Effector memory CD4-positive, alpha-beta T cell (primary cell): ENCODE results near the gene SLC2A8.

Experiments used
- DNase-seq, 3 donors: peaks; one replicate each; pipeline ENCODE4 v3.0.0-alpha.2; 2020
- H3K27ac ChIP-seq: 2 replicates; pipeline ENCODE4 v1.7.0; 2013; ENCODE audit warnings: mild to moderate bottlenecking, low read length, moderate library complexity; ENCODE audit not compliant: insufficient read depth, poor library complexity, severe bottlenecking
- H3K27me3 ChIP-seq: replicated peaks from 2 replicates; pipeline ENCODE4 v1.7.0; 2013; ENCODE audit warnings: mild to moderate bottlenecking, low read length; ENCODE audit not compliant: insufficient read depth, control insufficient read depth, poor library complexity, severe bottlenecking
- H3K36me3 ChIP-seq: 2 replicates; pipeline ENCODE4 v1.7.0; 2013; ENCODE audit warnings: mild to moderate bottlenecking, low read length, moderate library complexity; ENCODE audit not compliant: control insufficient read depth, insufficient read depth
- H3K4me1 ChIP-seq: 2 replicates; pipeline ENCODE4 v1.7.0; 2013; ENCODE audit warnings: low read length, mild to moderate bottlenecking; ENCODE audit not compliant: control insufficient read depth, insufficient read depth, poor library complexity, severe bottlenecking
- H3K4me3 ChIP-seq: 2 replicates; pipeline ENCODE4 v1.7.0; 2013; ENCODE audit warnings: low read length, low read depth, mild to moderate bottlenecking; ENCODE audit not compliant: insufficient read depth, poor library complexity, severe bottlenecking
- H3K9me3 ChIP-seq: 2 replicates; pipeline ENCODE4 v1.7.0; 2013; ENCODE audit warnings: mild to moderate bottlenecking, low read length, moderate library complexity; ENCODE audit not compliant: control insufficient read depth

The SLC2A8 gene

DNA sequence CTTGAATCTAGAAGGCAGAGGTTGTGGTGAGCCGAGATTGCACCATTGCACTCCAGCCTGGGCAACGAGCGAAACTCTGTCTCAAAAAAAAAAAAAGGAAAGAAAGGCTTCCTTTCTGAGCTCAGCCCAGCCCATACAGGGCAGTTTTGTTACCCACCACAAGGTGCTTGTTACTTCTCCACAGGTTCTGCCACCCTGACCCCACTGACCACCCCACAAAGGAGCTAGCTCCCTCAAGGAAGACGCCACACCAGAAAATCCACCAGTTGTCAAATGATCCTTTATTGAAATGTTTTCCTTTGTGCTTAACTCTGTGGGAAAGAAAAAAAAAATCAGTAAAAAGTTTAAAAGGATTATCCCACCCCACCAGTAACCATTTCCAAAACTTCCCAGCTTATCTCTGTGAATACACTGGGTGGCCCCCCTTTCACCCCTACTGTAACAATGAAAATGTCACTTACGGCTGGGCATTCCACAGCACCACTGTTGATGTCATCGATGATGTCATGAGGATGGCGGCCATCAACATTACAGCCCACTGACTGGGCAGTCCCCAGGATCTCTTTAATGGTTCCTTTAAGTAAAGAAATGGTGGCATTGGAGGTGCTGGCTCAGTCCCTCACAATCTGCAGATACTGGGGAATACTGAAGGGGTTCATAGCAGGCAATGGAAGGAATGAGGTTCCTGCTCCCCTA, 50.6 kb downstream of the SLC2A8 start:
- DNase-seq, result no peak

GRCh38 chr9:127448112-127448805, 51.3 kb downstream of the SLC2A8 start:
- H3K27me3 ChIP-seq, result no peaks in the 10 kb centered on the region
- no peak for DNase-seq
- H3K4me3 ChIP-seq, result no peak overlapping the region
- no peaks in the 10 kb centered on the region for H3K9me3 ChIP-seq
- H3K4me1 ChIP-seq, result peaks cover 24% of the 10 kb centered on the region
- peak overlapping the region; percentile 14 for H3K27ac ChIP-seq
- peaks cover 48% of the 10 kb centered on the region for H3K36me3 ChIP-seq

More for the DNA sequence above, 50.6 kb downstream of the SLC2A8 start:
- Histone ChIP-seq H3K27me3 (no peaks in the 10 kb centered on the region), H3K4me1 (peaks cover 24% of the 10 kb centered on the region), H3K9me3 (no peaks in the 10 kb centered on the region), H3K36me3 (peaks cover 52% of the 10 kb centered on the region), H3K4me3 (no peak overlapping the region), H3K27ac (no peak overlapping the region)

- Histone ChIP-seq H3K4me3 (peak overlapping the region; percentile 94), H3K9me3 (no peaks in the 10 kb centered on the region), H3K4me1 (peaks cover 24% of the 10 kb centered on the region), H3K36me3 (peaks cover 42% of the 10 kb centered on the region), H3K27me3 (no peaks in the 10 kb centered on the region), H3K27ac (peak overlapping the region; percentile 84)
- no peak for DNase-seq
Observed at GRCh38 chr9:127449332-127449966, 52.5 kb downstream of the SLC2A8 start.

DNA sequence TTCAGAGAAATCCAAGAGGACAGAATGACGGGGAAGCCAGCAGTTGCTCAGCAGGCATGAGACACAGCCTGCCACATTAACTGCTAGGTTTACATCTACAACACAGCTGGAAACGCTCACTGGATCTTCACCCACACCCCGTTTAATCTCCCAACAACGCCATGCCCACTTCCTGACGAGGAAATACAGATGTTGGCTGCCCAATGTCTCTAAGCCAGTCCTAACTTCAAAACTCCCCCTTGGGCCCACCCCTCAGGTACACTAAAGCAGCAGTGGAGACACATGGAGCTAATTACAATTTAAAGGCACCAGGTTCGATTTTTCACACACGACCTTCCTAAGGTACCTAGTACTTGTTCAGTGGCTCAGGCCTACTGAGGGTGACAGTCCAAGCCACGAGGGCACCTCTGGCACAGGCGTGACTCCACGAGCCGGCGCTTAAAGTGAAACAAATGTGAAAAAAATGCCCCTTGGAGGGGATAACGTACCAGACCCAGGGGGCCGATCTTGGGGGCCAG, 53.3 kb downstream of the SLC2A8 start:
- Histone ChIP-seq H3K27ac (peak overlapping the region; percentile 84), H3K4me1 (peaks cover 24% of the 10 kb centered on the region), H3K36me3 (peaks cover 34% of the 10 kb centered on the region), H3K27me3 (no peaks in the 10 kb centered on the region), H3K4me3 (peak overlapping the region; percentile 94), H3K9me3 (no peaks in the 10 kb centered on the region)
- peak in 1 of 3 donors; percentile 5 for DNase-seq

DNA sequence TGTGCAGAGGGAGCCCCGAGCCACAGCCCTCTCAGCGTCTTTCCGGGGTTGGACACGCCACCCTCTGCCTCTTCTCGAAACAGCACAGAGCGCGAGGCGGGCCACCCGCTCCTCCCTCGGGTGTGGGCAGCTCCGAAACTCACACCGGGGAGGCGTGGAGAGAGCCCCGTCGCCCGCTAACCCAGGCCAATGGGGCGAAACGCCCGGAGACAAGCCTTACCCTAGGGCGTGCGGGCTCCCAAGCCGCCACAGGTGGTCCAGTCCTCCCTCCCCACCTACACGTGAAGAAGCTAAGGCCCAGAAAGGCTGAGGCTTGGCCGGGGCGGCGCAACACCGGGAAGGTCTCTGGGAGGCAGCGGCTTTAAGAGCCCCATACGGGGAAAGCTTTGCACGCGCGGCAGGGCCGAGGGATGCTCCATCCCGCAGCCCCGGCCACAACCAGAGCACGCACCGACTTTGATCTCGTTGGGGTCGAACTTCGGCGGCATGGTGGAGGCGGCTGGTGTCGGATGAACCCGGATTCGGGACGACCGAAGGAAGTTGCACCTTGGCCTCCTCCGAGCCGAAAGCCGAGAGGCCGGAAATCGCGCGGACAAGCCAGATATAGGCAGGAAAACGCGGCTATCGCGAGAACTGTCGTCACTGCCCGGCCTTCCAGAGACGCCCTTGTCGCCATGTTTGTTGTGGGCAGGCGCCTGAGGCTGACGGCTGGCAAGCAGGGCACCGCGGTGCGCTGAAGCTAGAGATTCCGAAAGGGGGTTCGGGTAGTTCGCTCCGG, 54.0 kb downstream of the SLC2A8 start, which contains the start of the genes LRSAM1 and RPL12:
TSS of gene LRSAM1 (plus strand) at position 681 of the 778 bp plus-strand sequence. CDS start 3,018 bp downstream, outside the sequence.
TSS of gene RPL12 (minus strand) at position 577 of the 778 bp plus-strand sequence. CDS start at position 488, 89 bp downstream.
- Histone ChIP-seq H3K4me1 (peaks cover 24% of the 10 kb centered on the region), H3K27me3 (no peaks in the 10 kb centered on the region), H3K36me3 (peaks cover 28% of the 10 kb centered on the region), H3K4me3 (peak within 1 kb of the TSS; percentile 94), H3K27ac (peak within 1 kb of the TSS; percentile 84), H3K9me3 (no peaks in the 10 kb centered on the region)
- peak; percentile 93 to 97 (median 97) for DNase-seq

DNA sequence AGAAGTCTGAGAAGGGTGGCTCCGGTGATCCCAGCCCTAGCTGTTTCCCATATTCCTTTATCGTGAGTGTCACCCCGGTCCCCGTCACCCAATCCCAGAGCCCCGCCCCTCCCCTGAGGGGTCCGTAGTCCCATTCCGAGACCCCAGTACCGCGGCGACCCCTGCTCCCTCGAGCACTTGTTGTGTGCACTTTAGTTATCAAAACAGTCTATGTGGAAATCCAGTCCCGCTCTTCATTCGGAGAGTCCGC, 54.6 kb downstream of the SLC2A8 start:
- Histone ChIP-seq H3K9me3 (no peaks in the 10 kb centered on the region), H3K4me1 (peaks cover 24% of the 10 kb centered on the region), H3K4me3 (peak overlapping the region; percentile 94), H3K27ac (peak overlapping the region; percentile 84), H3K27me3 (no peaks in the 10 kb centered on the region), H3K36me3 (peaks cover 23% of the 10 kb centered on the region)
- no peak for DNase-seq

GRCh38 chr9:127451858-127452656, 55.1 kb downstream of the SLC2A8 start:
- no peaks in the 10 kb centered on the region for H3K9me3 ChIP-seq
- H3K4me1 ChIP-seq, result peaks cover 24% of the 10 kb centered on the region
- peak overlapping the region; percentile 84 for H3K27ac ChIP-seq
- peak overlapping the region; percentile 94 for H3K4me3 ChIP-seq
- peaks cover 19% of the 10 kb centered on the region for H3K36me3 ChIP-seq
- no peaks in the 10 kb centered on the region for H3K27me3 ChIP-seq
- peak; percentile 9 to 14 (median 12) for DNase-seq

GRCh38 chr9:127452691-127453090, 55.7 kb downstream of the SLC2A8 start:
- no peaks in the 10 kb centered on the region for H3K27me3 ChIP-seq
- no peak overlapping the region for H3K27ac ChIP-seq
- peaks cover 16% of the 10 kb centered on the region for H3K36me3 ChIP-seq
- peaks cover 24% of the 10 kb centered on the region for H3K4me1 ChIP-seq
- no peaks in the 10 kb centered on the region for H3K9me3 ChIP-seq
- no peak overlapping the region for H3K4me3 ChIP-seq
- DNase-seq, result no peak
